GM12801 (cell line): ENCODE measurements around the gene TRABD2B.

Experiments
- CTCF ChIP-seq: IDR thresholded peaks from one replicate; pipeline ENCODE4 v1.5.1; 2011; ENCODE audit warnings: control low read depth; ENCODE audit not compliant: insufficient read length; ENCODE audit errors: extremely low read depth

Gene TRABD2B

GRCh38 chr1:47756006-47756405 lies 241.2 kb downstream of the TRABD2B start:
- no peak for TF ChIP-seq CTCF

- TF ChIP-seq CTCF, result no peak
Measured at GRCh38 chr1:47755101-47755990, 241.8 kb downstream of the TRABD2B start.

GRCh38 chr1:47754221-47754620 lies 243.0 kb downstream of the TRABD2B start:
- no peak for TF ChIP-seq CTCF

- no peak for TF ChIP-seq CTCF
Measured at GRCh38 chr1:47753808-47754207, 243.4 kb downstream of the TRABD2B start.

DNA sequence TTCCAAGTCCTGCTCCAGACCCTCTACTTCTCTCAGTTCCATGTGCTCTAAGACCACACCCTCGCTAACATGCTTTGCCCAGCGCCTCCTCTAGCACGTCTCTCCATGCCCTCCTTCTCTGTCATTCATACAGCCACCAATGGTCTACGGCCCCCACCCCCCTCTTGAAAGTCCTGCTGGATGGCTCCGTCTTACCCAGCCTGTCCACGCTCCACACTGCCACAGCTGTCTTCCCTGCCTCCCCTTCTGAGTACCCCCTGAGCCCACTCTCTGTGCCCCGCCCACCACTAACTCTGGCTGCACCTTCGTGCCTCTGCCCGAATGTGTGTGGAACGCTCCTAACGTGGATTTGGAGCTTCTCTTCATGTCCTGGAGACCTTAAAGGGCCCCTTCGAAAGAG lies 244.6 kb downstream of the TRABD2B start:
- no peak for TF ChIP-seq CTCF

DNA sequence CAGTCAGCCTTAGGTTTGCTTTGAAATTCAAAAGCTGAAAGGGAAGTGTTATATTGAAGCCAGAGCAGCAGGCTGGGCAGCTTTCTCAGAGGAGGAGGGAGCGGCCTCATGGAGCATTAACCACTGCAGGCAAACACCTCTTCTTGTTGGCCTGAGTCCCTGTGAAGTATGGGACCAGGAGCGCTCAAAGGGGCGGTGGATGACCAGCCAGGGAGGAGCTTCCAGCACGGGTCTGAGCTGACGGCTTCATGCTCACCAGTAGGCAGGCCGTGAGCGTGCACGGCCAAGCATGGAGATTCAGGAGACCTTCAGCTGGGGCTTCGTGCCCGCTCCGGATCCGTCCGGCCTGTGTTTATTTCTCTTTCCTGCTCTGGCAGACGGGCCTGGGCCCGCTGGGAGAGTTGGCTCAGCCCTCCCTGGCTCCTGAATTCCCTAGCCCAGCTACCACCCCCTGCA lies 245.2 kb downstream of the TRABD2B start:
- TF ChIP-seq CTCF, result no peak

- no peak for TF ChIP-seq CTCF
Measured at GRCh38 chr1:47751193-47751592, 246.0 kb downstream of the TRABD2B start.
